ENCODE data around the gene LRRC66.

Gene LRRC66, protein sequence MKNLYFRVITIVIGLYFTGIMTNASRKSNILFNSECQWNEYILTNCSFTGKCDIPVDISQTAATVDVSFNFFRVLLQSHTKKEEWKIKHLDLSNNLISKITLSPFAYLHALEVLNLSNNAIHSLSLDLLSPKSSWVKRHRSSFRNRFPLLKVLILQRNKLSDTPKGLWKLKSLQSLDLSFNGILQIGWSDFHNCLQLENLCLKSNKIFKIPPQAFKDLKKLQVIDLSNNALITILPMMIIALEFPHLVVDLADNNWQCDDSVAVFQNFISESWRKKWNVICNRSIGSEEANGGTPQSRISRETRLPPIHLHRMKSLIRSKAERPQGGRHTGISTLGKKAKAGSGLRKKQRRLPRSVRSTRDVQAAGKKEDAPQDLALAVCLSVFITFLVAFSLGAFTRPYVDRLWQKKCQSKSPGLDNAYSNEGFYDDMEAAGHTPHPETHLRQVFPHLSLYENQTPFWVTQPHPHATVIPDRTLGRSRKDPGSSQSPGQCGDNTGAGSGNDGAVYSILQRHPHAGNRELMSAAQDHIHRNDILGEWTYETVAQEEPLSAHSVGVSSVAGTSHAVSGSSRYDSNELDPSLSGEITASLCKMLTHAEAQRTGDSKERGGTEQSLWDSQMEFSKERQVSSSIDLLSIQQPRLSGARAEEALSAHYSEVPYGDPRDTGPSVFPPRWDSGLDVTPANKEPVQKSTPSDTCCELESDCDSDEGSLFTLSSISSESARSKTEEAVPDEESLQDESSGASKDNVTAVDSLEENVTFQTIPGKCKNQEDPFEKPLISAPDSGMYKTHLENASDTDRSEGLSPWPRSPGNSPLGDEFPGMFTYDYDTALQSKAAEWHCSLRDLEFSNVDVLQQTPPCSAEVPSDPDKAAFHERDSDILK

DNA sequence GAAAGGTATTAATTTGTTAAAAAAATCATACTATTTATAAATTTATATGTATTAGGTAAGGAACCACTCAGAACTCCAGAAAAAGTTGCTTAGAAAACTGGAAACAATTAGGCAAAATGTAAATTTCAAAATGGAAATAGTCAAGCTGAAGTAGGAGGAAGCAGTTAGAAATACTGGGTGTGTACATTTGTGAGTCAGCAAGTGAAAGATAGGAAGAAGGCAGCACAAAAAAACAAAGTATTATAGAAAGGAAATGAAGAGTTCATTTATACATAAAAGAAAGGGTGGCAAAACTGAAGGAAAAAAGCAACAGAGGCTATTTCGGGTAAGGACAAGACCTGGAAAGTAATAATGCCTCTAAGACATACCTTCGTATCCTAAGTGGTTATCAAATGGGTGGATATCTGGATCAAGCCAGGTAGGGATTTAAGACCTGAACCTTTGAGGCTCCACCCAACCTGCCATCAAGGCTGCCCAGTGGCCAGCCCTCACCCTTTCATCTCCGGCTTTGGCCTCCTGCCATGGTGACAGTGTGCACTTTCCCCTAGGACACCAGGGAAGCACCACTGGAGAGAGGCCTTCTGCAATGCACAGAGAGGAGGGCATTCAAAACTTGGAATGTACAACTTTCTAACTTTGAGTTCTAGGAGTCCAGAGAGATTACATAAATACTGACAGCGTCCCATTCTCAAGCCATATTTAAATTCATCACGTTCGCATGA lies at the start of gene LRRC66:
TSS of gene LRRC66 (minus strand) at position 428 of the 722 bp plus-strand sequence. CDS start 2,750 bp downstream, outside the sequence.
- no peak for DNase-seq

DNA sequence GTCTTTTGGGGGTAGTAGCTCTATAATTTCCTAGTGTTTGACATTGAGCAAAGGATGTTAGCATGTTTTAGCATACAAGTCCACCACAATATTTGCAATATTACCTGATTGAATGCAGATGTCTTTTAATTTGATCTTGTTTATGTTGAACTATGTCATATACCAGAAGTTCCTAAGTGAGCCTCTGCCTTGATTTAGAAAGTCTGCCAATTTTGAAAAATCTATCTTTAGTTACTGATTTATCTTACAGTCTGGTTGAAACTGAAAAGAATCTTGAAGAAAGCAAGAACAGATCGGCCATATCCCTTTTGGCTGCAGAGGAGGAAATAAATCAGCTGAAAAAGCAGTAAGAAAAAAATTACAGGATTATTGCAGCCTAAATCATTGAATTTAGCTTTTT lies 49.4 kb upstream of the LRRC66 start:
- DNase-seq: no peak

DNA sequence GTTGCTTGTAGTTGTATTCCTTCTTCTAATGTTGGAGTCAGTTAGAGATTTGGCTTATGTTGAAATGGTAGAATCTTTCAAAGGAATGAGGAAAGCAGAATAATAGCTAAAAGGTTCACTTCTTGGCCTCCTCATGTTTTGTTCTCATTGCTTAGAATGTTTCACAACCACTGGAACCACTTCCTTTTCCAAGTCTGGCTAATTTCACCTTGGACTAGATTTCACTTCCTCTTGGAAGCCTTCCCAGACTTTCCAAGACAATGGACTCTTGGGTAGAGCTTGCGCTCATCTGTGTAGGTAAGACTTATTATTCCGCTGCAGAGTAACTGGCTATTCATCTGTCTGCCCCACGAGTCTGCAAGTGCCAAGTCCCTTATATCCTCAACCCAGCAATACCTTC lies 39.2 kb upstream of the LRRC66 start:
- DNase-seq: no peak

DNA sequence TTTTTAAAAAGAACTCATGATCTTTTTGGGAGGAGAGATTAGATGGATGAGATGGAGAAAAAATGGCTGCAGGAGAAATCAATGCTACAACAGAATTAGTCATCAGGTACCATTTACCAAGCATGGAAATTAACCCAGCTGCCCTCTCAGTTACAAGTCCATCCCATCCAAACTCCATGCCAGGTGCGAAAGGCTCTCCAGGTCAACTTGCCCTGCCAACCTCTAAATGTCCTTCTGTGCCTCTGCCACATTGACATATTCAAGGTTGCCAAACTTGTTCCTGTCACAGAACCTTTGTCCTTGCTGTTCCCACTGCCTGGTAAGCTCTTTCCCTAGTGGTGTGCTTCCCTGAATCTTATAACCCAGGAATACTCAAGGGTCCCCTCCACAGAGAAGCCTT lies 38.1 kb upstream of the LRRC66 start:
- DNase-seq: no peak

DNA sequence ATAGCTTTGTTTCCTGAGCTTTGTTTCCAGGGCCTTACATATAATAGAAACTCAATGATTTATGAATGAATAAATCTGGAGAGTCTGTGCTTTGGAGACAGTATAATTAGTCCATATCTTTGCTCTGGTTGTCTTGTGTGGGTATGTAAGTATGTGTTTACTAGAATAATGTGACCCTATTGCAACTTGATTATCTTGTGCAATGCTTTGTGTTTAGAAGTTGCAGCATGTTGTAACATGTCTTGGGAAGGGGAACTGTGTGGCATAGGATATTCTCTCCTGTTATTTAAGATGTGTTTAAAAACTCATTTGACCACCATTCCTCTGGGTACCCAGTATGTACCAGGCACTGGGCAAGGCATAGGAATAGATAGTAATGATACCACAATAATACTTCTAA lies 37.0 kb upstream of the LRRC66 start:
- DNase-seq: no peak

DNA sequence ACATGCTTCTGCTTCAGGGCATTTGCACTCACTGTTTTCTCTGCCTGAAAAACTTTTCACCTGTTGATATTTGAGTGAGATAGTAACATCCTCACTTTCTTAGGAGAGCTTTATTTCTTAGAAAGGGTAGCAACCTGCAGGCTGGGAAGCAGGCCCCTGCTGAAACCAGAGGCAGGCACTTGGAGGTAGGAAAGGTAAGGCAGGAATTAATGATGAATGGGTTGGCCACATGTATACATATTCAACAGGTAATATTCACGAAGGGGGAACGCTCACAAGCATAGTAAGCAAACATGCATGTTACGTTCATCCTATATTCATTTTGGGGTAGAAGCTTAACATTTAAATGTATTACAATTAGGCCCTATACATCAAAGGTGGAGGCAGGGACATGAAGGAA lies 34.1 kb upstream of the LRRC66 start:
- no peak for DNase-seq

DNA sequence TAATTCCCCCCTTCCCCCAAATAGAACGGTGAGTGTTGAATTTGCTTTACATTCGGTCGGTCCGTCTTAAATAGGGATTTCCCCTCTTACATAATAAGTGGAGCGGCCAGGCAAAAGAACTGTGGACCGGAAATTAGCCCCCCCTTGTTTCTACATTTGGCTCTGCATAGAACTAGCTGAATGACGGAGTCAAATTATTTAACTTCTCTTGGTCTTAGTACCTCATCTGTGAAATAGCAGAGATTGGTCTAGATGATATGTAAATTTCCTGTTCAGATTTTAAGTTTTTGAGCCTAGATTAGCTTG lies 32.3 kb upstream of the LRRC66 start:
- no peak for DNase-seq

DNA sequence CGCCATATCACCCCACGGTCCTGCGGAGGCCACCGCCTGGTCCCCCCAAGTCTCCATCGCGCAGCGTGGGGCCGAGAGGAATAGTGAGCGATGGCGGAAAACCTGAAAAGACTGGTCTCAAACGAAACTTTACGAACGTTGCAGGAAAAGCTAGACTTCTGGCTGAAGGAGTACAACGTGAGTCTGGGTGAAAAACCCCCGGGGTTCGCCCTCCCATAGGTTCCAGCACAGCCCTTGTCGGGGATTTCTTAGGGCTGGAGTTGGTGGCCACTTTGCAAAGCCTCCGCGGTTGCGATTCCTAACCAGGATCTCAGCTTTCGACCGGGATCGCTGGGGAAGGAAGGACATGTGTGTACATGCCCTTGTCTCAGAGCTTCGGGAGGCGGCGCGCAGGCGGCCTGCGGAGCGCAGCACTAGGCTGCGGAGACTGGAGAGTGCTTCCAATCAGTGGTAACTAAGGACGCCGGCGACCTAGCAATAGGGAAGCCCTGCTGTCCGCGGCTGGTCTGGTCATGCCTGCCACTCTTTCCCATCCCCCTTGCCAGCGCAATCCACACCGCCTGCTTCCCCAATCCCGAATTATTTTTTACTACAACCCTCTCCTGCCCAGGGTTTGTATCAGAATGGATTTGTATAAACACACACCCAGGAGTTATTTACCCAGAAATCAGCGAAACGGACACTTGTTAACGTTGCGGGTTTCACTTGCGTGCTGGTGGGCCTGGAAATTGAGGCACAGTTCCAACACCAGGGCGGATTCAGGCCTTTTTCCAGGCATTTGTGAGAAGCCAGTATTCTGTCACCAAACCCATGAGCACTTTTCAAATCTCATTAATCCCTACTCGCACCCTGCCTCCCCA lies 31.7 kb upstream of the LRRC66 start:
- DNase-seq: peak; percentile 17

DNA sequence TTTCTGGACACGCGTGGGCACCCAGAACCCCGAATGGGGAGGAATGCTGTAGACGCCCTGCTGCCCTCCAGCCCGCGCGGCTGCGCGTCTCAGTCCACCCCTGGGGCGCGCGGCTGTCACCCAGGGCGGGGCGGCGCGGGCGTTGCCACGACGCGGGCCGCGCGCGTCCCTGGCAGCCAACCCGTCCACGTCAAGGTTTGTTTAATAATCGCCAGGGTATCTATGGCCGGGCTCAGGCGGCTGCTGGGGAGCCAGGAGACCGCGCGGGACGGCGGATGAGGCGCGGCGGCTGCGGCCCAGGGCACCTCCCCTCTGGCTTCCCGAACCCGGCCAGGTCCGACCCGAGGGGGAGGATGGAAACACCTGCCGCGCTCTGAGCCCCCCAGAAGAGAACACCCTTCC lies 31.1 kb upstream of the LRRC66 start, which contains the start of gene SPATA18:
TSS of gene SPATA18 (plus strand) at position 92 of the 402 bp plus-strand sequence. CDS start 401 bp downstream, outside the sequence.
- no peak for DNase-seq

DNA sequence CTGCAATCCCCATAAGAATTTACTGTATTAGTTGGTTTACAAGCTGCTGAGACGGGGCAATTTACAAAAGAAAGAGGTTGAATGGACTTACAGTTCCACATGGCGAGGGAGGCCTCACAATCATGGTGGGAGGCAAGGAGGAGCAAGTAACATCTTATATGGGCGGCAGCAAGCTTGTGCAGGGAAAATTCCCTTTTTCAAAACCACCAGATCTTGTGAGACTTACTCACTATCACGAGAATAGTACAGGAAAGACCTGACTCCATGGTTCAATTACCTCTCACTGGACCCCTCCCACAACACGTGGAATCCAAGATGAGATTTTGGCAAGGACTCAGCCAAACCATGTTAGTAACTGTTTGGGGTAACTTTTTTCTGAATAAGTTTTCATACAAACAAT lies 29.1 kb upstream of the LRRC66 start:
- DNase-seq: no peak

DNA sequence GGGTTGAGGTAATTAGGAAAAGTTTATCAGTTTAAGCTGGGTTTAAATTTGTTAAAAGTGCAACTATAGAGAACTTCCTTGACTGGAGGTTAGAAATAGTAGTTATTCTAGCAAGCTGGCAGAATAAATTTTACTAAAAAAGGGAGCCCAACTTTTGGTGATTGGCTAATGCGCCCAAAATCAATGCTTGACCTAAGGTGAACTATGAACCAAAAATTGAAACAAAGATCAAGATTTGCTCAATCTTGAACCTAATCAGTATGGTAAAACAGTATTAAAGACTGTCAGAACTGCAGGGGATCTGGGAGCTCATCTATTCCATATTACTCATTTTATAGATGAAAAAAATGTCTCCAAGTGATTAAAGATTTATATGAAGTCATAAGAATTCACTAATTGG lies 24.9 kb upstream of the LRRC66 start:
- DNase-seq: no peak

DNA sequence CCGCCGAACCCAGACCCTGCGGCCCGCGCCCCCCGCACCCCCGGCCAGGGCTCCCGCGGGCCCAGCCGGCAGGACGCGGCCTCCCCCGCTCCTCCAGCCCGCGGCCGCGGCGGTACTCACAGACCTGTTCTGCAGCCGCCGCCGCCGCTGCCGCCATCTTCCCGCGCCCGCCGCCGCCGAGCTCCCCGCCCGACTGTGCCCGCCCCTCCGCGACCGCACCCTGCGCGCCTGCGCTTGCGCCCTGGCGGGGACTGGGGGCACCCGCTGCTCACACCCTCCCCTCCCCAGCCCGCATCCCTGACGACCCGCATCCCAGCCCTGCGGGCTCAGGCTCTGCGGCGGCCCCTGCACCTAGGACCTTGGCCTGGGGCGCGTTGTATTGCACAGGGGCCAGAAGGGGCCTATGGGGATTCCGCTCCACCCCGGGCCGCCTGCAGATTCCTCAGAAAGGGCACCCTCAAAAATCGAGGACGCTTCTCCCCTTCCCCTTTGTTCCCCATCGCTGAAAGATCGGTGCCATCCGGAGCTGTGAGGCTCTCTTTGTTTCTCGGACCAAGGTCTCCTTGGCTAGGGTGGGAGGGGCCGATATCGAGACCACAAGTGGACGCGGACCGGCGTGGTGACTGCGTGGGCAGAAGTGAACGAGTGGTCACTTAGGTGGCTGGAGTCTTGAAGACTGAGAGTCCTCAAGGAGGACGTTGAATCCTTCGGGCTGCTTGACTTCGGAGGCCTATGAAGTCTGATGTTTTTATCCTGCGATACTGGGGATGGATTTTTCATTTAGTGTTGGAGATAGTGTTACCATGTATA lies 18.1 kb upstream of the LRRC66 start, which contains the start of gene SGCB:
TSS of gene SGCB (minus strand) at position 197 of the 810 bp plus-strand sequence. CDS start at position 157, 40 bp downstream.
- no peak for DNase-seq

DNA sequence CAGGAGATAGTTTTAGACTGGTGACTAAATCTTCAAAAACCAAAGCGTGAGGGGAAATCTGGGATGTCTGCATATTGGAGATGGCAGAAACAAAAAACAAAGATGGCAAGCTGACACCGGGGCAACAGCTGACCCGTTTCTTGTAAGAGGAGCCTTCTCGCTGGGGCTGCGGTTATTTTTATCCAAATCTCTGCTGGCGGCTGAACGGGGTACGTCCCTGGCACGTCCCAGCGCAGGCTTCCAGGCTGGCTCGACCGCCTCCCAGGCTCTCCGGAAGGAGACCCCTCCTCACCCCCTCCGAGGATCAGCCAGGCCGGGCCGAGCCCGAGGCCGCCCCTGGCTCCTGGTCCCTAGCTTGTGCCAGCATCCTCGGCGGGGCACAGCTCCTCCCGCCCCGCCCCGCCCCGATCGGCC lies 17.5 kb upstream of the LRRC66 start:
- DNase-seq: no peak

DNA sequence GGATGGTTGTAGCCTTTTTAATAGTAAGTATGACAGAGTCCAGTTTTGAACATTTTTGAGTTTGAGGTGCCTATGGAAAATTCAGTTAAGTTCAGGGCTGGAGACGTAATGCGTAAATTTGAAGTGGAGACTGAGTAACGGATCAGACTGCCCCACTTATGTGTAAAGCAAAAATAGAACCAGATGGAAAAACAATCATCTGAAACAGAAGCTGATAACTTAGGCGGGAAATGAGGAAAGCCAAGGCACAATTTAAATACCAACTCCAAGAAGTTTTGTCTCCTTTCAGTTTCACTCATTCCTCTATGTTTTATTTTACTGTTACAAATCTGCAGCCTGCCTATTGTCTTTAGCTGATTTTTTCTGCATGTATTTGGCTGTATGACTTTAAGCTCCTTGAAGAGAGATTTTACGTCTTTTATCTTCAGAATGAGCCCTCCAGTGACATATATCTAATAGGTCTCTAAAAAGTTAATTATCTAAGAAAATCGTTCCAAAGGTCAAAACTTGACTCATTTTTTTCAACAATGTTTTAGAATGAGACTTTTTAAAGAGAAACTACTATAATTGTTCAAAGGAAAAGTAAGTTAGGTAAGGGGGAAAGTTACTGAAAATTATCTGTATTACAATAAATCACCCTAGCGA lies 16.8 kb upstream of the LRRC66 start:
- DNase-seq: no peak

DNA sequence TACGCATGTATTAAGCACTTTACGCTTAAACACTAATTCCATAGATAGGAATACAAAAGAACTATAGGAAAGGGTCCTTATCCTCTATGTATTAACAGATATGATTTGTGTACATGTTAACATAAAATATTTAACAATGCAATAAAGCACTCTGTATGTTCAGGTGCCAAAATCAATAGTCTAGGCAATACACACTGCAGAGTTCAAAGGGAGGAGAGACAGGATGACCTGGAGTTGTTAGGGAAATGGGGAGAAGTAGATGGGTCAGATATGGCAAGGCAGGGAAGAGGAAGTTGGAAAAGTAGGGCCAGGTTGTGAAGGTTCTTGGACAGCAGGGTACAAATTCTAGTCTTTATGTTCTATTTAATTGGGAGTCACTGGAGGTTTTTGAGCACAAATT lies 15.0 kb upstream of the LRRC66 start:
- DNase-seq: no peak

DNA sequence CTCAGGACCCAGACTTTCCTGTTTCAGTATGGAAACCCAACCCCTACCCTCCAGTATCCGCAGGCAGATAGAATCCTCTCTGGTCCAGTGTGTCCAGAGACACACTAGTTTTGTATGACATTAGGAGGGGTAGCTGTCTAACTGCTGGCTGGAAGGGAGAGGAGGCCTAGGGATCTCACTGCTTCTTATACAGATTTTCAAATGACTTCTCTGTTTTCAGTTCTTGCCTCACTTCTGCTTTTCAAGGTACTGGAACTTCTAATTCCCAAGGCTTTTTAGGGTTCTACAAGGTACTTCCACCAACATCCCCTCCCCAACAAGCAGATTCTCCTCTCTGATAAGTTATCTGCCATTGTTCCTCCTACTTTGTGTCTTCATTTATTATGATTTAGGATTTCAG lies 11.8 kb upstream of the LRRC66 start:
- no peak for DNase-seq

DNA sequence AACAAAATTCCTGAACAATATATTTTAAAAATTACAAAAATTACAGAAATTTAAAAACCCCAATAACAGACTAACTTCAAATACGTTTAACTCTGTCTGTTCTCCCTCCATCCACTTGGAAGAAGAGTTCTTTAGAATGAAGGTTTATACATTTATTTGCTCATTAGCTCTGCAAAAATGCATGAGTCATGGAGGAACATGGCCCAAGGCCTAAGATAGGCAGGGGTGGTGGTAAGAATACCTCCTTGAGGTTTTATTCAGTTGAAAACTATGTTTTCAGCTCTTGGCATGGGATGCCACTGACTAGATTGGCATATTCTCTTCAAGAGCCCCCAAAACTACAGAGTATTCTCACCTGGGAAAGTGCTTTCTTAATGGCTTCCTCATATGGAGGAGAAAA lies 8.8 kb upstream of the LRRC66 start:
- no peak for DNase-seq

DNA sequence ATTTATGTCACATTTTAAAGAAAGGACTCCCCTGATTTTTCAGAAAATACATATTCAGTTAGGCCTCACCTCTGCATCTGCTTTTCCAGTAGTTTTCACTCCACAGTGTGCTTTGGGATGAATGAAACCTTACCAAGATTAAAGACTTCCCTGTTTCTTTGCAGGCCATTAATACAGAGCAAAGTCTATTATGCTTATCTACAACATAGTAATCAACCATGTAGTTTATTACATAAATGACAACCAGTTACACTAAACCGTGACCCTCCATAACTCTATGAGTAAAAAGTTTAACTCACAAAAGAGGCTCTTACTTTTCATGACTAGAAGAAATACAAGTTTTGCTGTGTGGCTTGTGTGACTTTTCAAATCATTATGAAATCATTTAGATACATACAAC lies 2.3 kb downstream of the LRRC66 start:
- DNase-seq: no peak

DNA sequence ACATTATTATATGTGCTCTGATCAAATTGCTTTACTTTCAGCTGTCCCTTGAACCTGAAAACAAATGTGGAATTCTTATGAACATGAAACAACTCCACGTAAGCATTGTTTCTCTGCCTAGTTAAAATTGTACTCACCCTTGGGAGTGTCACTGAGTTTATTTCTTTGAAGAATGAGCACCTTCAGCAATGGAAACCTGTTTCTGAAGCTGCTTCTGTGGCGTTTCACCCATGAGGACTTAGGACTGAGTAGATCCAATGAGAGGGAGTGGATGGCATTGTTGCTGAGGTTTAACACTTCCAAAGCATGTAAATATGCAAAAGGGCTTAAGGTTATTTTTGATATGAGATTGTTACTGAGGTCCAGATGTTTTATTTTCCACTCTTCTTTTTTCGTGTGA lies 3.2 kb downstream of the LRRC66 start:
- DNase-seq: no peak

DNA sequence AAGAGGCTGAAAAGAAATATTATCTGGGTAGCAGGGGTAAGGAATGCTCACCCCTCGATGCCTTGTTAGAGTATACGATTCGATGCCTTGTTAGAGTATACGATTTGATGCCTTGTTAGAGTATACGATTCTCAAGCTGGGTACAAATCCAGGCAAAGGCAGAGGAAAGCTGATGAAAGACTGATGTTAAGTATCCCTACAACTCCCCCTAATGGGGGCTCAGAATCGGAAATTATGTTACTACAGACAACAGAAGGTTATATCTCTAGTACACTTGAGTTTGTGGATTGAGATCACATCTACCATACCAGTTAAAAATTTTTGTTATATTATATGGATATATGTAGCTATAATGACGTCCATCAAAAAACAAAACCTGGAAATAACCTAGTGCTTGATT lies 4.8 kb downstream of the LRRC66 start:
- no peak for DNase-seq

DNA sequence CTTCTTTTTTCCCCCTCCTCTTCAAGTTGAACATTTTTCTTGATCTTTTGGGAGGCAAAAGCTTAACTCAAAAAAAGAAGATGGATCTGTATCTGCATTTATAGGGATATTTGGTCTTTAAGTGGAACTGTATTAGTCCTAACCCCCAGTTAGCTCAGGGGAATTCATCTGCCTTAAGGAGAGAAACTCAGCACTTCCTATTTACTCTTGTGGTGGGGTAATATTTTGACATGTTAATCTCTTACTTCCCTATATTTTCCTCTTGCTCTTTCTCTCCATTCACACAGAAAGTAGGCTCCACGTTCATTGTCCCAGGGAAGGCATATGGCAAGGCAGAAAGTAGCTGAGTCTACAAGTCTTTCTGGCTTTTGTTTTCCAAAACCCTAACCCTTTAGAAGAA lies 5.3 kb downstream of the LRRC66 start:
- no peak for DNase-seq

All from NCI-H2107 (cell line).